Endothelial cell (in vitro differentiated cells): ENCODE data around the gene MINK1. TPM values are rescaled to one million over a fixed set of nuclear protein-coding genes. Genes with fewer than 3 reads are reported as not detected.

Experiments
- DNase-seq: peaks from one replicate; pipeline ENCODE4 v3.0.0; 2021; ENCODE audit warnings: low spot score
- H3K27ac Mint-ChIP-seq: one replicate; pipeline ENCODE4 v1.8.0; 2021; ENCODE audit warnings: mixed read lengths, inconsistent platforms; ENCODE audit not compliant: unreplicated experiment
- H3K27me3 Mint-ChIP-seq: one replicate; pipeline ENCODE4 v1.8.0; 2021; ENCODE audit warnings: mild to moderate bottlenecking, moderate library complexity, mixed read lengths, inconsistent platforms; ENCODE audit not compliant: unreplicated experiment
- H3K36me3 Mint-ChIP-seq: one replicate; pipeline ENCODE4 v1.8.0; 2021; ENCODE audit warnings: mild to moderate bottlenecking, low read depth, mixed read lengths, inconsistent platforms; ENCODE audit not compliant: unreplicated experiment
- H3K4me1 Mint-ChIP-seq: one replicate; pipeline ENCODE4 v1.8.0; 2021; ENCODE audit warnings: mild to moderate bottlenecking, mixed read lengths, inconsistent platforms; ENCODE audit not compliant: unreplicated experiment
- H3K4me3 Mint-ChIP-seq: one replicate; pipeline ENCODE4 v1.8.0; 2021; ENCODE audit warnings: mild to moderate bottlenecking, mixed read lengths, inconsistent platforms; ENCODE audit not compliant: unreplicated experiment
- H3K9me3 Mint-ChIP-seq: one replicate; pipeline ENCODE4 v1.8.0; 2021; ENCODE audit warnings: mixed read lengths, inconsistent platforms; ENCODE audit not compliant: unreplicated experiment
- CTCF ChIP-seq: fragments of 200-600 bp; sonication (generic); IDR thresholded peaks from one replicate; pipeline ENCODE4 v1.5.0; 2021; ENCODE audit warnings: antibody characterized with exemption; ENCODE audit not compliant: unreplicated experiment
- total RNA-seq: library from RNA; stranded (reverse); fragmentation: NEBNext Ultra II Directional; extraction: Animal tissue kit (Norgen Biotek cat#: 25700); gene quantifications from one replicate; pipeline ENCODE4 v1.2.1, GENCODE V29; 2021; ENCODE audit not compliant: unreplicated experiment

Gene MINK1
- total RNA-seq, 1 donor from 2014 or later: 176 TPM

GRCh38 chr17:4944163-4944553 is 111.0 kb downstream of the MINK1 start:
- Mint-ChIP-seq H3K36me3 (peaks cover 33% of the 10 kb centered on the region), H3K4me1 (peaks cover 44% of the 10 kb centered on the region), H3K27ac (peak overlapping the region; percentile 61), H3K4me3 (no peak overlapping the region), H3K9me3 (no peaks in the 10 kb centered on the region), H3K27me3 (peaks cover 25% of the 10 kb centered on the region)
- DNase-seq: no peak
- TF ChIP-seq CTCF: no peak

- Mint-ChIP-seq H3K4me3 (peak overlapping the region; percentile 96), H3K4me1 (peaks cover 41% of the 10 kb centered on the region), H3K27ac (peak overlapping the region; percentile 25), H3K36me3 (peaks cover 33% of the 10 kb centered on the region), H3K27me3 (peaks cover 25% of the 10 kb centered on the region), H3K9me3 (no peaks in the 10 kb centered on the region)
- TF ChIP-seq CTCF: no peak
- DNase-seq: no peak
Measured at GRCh38 chr17:4944554-4945175, 111.5 kb downstream of the MINK1 start.

- peaks cover 38% of the 10 kb centered on the region for H3K4me1 Mint-ChIP-seq
- peak overlapping the region; percentile 48 for H3K27ac Mint-ChIP-seq
- H3K9me3 Mint-ChIP-seq: no peaks in the 10 kb centered on the region
- peaks cover 33% of the 10 kb centered on the region for H3K36me3 Mint-ChIP-seq
- DNase-seq: no peak
- TF ChIP-seq CTCF: no peak
- H3K27me3 Mint-ChIP-seq: peaks cover 22% of the 10 kb centered on the region
- H3K4me3 Mint-ChIP-seq: peak overlapping the region; percentile 96
Measured at GRCh38 chr17:4945176-4945943, 112.2 kb downstream of the MINK1 start.

- DNase-seq: no peak
- peak overlapping the region; percentile 91 for H3K27ac Mint-ChIP-seq
- H3K4me1 Mint-ChIP-seq: peaks cover 42% of the 10 kb centered on the region
- H3K36me3 Mint-ChIP-seq: peaks cover 33% of the 10 kb centered on the region
- H3K27me3 Mint-ChIP-seq: peaks cover 25% of the 10 kb centered on the region
- H3K4me3 Mint-ChIP-seq: peak overlapping the region; percentile 96
- H3K9me3 Mint-ChIP-seq: no peaks in the 10 kb centered on the region
- no peak for TF ChIP-seq CTCF
Measured at GRCh38 chr17:4945944-4946280, 112.8 kb downstream of the MINK1 start.
